D721Med (cell line): ENCODE results near the gene SMG6.

ENCODE experiments used
- DNase-seq: peaks from one replicate; pipeline ENCODE4 v3.0.0; 2011; ENCODE audit warnings: low spot score; ENCODE audit not compliant: insufficient read length
- FAIRE-seq: peaks from 2 replicates; lab custom pipeline; 2011; peaks lifted over from hg19 to GRCh38; lab: Jason Lieb, UNC
- TF ChIP-seq, protein P1 (sequence below): IDR thresholded peaks from 2 replicates; pipeline ENCODE4 v1.5.1; 2012; ENCODE audit warnings: mild to moderate bottlenecking, control low read depth; ENCODE audit not compliant: insufficient read depth; ENCODE audit errors: missing control alignments

The SMG6 gene

DNA sequence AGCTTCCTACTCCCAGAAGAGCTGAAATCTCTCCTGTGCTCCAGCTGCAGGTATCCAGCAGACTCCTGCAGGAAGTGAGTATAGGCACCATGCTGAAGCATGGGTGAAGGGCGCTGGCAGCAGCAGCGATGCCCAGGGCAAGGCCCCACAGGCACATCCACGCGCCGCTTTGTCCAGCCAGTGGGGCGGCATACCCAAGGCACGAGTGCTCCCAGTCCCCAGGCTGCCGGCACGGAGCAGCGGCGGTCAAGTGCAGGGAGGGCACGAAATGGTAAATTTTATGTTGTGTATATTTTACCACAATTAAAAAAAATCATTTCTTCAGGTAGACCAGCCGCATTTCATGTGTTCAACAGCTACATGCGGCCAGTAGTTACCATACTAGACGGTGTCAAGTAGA is 175.6 kb downstream of the SMG6 start:
- no peak for DNase-seq
- TF ChIP-seq, protein P1, sequence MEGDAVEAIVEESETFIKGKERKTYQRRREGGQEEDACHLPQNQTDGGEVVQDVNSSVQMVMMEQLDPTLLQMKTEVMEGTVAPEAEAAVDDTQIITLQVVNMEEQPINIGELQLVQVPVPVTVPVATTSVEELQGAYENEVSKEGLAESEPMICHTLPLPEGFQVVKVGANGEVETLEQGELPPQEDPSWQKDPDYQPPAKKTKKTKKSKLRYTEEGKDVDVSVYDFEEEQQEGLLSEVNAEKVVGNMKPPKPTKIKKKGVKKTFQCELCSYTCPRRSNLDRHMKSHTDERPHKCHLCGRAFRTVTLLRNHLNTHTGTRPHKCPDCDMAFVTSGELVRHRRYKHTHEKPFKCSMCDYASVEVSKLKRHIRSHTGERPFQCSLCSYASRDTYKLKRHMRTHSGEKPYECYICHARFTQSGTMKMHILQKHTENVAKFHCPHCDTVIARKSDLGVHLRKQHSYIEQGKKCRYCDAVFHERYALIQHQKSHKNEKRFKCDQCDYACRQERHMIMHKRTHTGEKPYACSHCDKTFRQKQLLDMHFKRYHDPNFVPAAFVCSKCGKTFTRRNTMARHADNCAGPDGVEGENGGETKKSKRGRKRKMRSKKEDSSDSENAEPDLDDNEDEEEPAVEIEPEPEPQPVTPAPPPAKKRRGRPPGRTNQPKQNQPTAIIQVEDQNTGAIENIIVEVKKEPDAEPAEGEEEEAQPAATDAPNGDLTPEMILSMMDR: no peak
- no peak for FAIRE-seq

- FAIRE-seq (no peak), DNase-seq (no peak)
- TF ChIP-seq, protein P1: no peak
These were observed 178.5 kb downstream of the SMG6 start for GRCh38 chr17:2125013-2125535.

- TF ChIP-seq, protein P1: no peak
- FAIRE-seq (no peak), DNase-seq (no peak)
These were observed 179.2 kb downstream of the SMG6 start for GRCh38 chr17:2124391-2124790.

DNA sequence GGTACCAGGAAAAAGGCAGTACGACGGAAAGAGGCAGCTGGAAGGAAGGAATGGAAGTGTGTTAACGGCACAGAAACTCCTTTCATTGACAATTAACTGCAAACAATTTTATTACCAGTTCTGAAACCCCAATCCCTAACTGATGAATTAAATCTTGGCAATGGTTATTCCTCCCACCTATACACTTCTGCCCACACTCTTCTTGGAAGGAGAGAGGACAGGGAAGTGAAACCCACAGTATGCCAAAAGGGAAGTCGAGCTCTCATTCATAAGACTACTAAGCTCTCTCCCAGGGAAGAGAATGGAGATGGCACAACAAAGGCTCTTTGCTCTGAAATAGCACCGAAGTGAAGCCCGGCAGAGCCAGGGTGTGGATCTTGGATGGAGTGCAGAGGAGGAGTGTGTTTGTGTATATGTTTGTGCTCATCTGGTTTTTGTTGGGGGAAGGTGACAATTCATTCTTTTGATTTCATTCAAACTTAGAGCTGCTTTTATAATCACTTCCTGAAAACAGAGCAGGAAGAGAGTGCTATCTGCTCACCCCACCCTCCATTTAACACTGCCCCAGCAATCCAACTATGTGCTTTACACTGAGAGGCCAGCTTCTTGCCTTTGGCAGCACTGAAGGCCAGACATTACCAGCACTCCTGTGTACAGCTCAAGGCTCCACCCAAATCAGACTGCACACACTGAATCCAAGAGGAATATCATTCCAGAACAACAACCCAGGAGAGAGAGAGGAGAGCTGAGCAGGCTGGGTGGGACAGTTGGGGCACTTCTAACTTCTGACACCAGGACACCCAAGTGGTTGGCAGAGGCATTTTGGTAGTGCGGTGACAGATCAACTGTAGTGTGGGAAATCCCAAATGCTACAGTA is 180.0 kb downstream of the SMG6 start:
- TF ChIP-seq, protein P1: no peak
- DNase-seq: no peak
- FAIRE-seq: no peak

- DNase-seq (no peak), FAIRE-seq (no peak)
- TF ChIP-seq, protein P1: no peak
These were observed 180.8 kb downstream of the SMG6 start for GRCh38 chr17:2122641-2123302.

GRCh38 chr17:2120586-2121335 is 182.8 kb downstream of the SMG6 start:
- no peak for FAIRE-seq
- no peak for DNase-seq
- TF ChIP-seq, protein P1: no peak
